B cell (primary cell): ENCODE data around the gene NT5DC4.

Experiments
- EZH2 ChIP-seq: IDR thresholded peaks from 2 replicates; pipeline ENCODE4 v1.6.1; 2012; ENCODE audit warnings: borderline replicate concordance, low read depth, mild to moderate bottlenecking, moderate library complexity, low read length; ENCODE audit not compliant: insufficient read depth, poor library complexity, severe bottlenecking
- TF ChIP-seq, protein P1 (sequence below): fragments of 200-600 bp; IDR thresholded peaks from one replicate; pipeline ENCODE4 v1.8.0; 2022; ENCODE audit warnings: antibody characterized with exemption, mild to moderate bottlenecking

DNA sequence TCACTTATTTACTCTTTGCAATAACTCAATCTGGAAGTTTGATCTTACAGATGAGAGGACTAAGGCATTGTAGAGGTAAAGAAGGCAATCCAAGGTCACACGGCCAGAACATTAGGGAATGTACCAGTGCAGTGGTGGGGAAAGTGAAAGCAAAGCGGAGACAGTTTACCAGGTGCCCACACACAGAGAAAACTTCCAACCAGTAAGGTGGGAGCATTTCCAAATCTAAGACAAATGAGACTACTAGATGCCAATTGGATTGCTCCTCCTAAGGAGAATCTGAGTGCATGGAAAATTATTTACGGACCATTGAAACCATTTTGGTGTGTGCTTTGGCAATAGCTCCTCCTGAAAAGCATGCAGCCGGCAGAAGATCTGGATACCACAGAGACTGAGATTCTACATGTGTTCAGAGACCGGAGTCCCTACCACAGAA lies 40.1 kb upstream of the NT5DC4 start:
- TF ChIP-seq, protein P1, sequence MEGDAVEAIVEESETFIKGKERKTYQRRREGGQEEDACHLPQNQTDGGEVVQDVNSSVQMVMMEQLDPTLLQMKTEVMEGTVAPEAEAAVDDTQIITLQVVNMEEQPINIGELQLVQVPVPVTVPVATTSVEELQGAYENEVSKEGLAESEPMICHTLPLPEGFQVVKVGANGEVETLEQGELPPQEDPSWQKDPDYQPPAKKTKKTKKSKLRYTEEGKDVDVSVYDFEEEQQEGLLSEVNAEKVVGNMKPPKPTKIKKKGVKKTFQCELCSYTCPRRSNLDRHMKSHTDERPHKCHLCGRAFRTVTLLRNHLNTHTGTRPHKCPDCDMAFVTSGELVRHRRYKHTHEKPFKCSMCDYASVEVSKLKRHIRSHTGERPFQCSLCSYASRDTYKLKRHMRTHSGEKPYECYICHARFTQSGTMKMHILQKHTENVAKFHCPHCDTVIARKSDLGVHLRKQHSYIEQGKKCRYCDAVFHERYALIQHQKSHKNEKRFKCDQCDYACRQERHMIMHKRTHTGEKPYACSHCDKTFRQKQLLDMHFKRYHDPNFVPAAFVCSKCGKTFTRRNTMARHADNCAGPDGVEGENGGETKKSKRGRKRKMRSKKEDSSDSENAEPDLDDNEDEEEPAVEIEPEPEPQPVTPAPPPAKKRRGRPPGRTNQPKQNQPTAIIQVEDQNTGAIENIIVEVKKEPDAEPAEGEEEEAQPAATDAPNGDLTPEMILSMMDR = no peak
- no peak for TF ChIP-seq EZH2
